SK-MEL-5 (cell line): Measurements from ENCODE around the gene NALCN. TPM values are rescaled to one million over a fixed set of nuclear protein-coding genes. Genes with fewer than 3 reads are reported as not detected.
A peak's percentile ranks its signal among the peaks of the same experiment; 100 is the strongest.

Source experiments
- DNase-seq: peaks from one replicate; pipeline ENCODE4 v3.0.0-alpha.2; 2016; ENCODE audit warnings: low read depth, low spot score
- in situ Hi-C: cut with HindIII; loops from 2 replicates; pipeline ENCODE4 v1.10.0; 2016; ENCODE audit warnings: low sequenced_read_pairs, high pct_unique_total_duplicates, low pct_unique_long_range_greater_than_20kb
- total RNA-seq: library from RNA; depleted of rRNA; stranded (reverse); fragments of >200 nt; shearing (Covaris generic); gene quantifications from 2 replicates; pipeline ENCODE4 v1.2.3, GENCODE V29; 2014

NALCN gene
- total RNA-seq, 1 experiment from 2014 or later = 0.24 TPM

DNA sequence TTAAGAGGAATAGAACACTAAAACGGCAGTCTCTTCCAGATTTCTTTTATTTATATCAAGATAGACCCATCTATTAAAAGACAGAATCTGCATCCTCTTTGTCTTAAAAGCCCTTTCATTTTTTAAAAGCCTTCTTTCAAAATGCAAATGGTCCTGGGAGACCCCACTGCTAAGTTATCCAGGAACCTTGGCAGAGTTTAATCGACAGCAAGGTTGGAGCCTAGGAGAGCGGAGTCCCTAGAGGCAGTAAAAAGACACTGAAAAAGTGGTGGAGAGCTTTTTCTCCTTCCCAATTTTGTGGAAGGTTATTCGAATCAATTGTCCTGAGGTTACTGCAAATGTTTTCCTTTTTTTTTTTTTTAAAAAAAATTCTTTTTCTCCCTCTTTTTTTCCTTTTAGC, 294.7 kb downstream of the NALCN start:
- in situ Hi-C loops = no loop called here
- DNase-seq = no peak

- in situ Hi-C loops = no loop called here
- no peak for DNase-seq
Observed at GRCh38 chr13:101120007-101120406, 296.3 kb downstream of the NALCN start.

DNA sequence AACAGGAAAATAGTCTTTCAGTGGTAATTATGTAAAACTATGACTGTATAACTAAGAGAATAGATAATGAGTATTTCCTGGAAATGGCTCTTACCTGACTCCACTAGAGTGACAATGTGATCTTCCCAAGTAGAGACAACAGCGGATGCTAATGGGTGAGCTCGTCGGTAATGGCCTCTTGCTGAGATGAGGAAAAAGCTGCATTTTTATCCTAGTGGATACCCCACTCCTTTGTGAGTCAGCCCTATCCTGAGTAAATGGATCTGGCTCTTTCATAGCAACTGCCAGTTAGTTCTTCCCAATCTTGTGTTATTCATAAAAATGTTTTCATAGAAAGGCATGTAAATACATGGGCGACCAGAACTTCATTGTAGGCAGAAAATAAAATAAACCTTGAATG, 299.5 kb downstream of the NALCN start:
- in situ Hi-C loops = no loop called here
- DNase-seq = no peak

DNA sequence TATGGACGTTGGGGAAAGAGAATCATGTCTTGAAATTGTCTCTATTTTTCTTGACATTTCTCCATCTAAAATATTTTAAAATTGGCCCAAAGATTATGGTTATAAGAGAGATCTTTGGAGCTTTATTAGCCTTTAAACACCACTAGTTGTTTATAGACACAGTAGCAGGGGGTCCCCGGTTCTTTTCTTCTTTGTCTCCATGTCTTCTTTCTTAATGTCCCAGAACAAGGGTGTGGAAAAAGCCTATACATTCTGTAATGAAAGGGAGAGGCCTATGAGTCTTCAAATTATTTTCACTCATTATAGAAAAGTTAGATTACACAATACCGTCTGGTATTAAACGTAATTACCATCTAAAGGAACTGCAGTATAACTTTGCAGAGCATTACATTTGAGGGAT, 300.0 kb downstream of the NALCN start:
- DNase-seq = no peak
- in situ Hi-C loops = no loop called here

- in situ Hi-C loops = no loop called here
- DNase-seq = peak; percentile 95
Observed at GRCh38 chr13:101115762-101116171, 300.5 kb downstream of the NALCN start.

- in situ Hi-C loops = no loop called here
- no peak for DNase-seq
Observed at GRCh38 chr13:101111894-101112293, 304.4 kb downstream of the NALCN start.

DNA sequence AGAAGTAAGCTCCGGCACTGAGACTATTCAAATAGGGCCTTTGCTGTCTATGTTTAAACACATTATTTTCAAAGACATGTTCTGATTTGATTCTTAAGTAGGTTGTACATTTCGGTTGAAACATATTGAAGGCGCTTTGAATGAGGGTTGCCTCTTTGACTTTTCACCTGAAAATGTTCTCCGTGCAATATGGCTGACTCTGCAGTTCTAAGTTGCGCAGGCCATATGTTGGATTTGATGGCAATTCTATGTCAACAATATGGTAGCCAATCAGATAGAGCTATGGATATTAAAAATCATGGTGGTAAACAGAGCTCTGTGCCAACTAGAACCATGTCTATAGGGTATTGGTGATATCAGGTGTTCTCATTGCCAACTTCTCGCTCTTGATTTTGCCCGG, 307.3 kb downstream of the NALCN start:
- DNase-seq = no peak
- in situ Hi-C loops = no loop called here

- no peak for DNase-seq
- in situ Hi-C loops = no loop called here
Observed at GRCh38 chr13:101098873-101099272, 317.4 kb downstream of the NALCN start.

- in situ Hi-C loops = no loop called here
Observed at GRCh38 chr13:101092985-101093384, 323.3 kb downstream of the NALCN start.

DNA sequence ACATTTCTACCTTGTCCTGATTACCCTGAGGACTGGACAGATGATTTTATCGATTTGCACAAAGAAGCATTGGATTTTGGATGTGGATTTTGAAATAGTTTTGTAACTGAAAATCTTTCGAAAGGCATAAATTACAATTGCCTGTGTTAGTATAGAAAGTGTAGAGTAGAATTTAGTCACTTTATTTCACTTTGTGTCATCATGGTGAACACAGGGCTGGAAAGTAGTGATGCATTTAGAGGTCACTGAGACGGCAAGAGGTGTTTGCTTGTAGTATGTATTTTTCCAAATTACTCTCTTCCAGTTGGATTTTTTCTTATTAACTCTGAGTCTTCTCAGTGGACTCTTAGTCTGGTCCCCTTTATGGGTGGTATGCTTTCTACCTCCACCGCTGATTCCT, 326.0 kb downstream of the NALCN start:
- DNase-seq = no peak
- in situ Hi-C loops = no loop called here

More at GRCh38 chr13:101092985-101093384, 323.3 kb downstream of the NALCN start:
- no peak for DNase-seq

GRCh38 chr13:101085551-101085950, 330.8 kb downstream of the NALCN start:
- no peak for DNase-seq
- in situ Hi-C loops = no loop called here

DNA sequence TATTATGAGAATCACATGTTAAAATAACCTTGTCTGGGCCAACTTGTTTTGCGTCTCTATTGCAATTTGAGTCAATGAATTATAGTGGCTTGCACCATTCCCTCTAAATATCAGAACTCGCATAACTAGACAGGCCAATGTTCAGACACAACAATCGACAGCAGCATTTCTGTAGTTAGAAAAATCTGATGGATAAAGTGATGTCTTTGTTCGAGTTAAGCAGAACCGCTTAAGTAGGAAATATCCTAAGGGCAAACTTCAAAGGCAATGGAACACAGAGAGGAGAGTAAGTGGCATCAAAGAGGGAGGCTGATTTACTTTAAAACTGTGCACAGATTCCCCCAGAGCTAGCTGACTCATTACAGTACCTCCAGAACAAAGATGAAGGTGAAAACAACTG, 333.9 kb downstream of the NALCN start:
- DNase-seq = peak; percentile 58
- in situ Hi-C loops = no loop called here

DNA sequence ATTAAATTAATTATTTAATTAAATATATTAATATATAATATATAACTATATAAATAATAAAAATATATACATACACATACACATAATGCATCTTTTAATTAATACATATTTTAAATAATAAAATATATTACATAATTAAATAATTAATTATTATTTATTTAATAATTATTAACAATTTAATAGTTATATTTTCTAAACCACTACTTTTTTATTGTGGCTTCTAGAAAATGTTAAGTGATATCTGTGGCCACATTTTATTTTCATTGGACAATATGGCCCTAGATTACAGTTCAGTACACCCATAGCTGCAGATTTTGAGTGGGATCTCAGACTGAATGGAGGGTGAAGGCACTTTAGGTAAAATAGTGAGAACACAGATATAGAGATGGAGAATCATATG, 335.7 kb downstream of the NALCN start:
- in situ Hi-C loops = no loop called here
- DNase-seq = no peak

DNA sequence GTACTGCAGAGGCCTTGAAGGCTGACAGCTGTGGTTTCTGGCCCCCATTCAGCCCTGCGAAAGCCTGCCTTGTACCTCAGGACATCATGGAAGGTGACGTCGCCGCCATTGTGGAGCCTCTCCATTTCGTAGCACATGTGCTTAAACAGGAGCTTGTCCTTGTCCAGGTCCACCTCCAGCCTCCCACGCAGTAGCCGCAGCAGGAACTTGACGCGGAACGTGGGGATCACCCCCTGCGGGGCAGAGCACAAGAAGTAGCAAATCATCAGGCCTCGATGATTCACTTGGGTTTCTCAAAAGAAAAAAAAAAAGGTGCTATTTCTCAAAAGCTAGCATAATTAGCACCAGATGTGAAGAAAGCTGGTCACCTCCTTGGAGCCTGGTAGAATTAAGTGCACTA, 351.0 kb downstream of the NALCN start:
- no peak for DNase-seq
- in situ Hi-C loops = no loop called here

GRCh38 chr13:101059793-101060192, 356.5 kb downstream of the NALCN start:
- DNase-seq = no peak
- in situ Hi-C loops = no loop called here

DNA sequence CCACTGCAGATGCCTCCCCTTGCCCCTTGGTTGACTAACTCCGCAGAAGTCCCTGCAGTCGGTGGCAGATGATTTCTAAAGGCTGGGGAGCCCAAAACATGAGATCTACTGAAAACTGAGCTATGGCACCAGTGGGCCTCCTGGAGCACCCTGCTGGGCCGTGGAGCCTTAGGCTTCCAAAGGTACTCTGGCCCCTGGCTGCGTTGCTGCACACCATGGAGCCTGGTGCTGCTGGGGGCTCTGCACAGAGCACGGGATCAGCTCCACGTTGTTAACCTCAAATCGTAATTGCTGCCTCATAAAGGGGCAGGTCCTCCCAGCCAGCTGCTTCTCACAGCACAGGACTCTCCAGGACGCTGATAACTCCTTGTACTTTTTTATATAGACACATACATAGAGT, 357.5 kb downstream of the NALCN start:
- in situ Hi-C loops = no loop called here
- DNase-seq = no peak

GRCh38 chr13:101053301-101054093, 362.8 kb downstream of the NALCN start:
- in situ Hi-C loops = no loop called here
- no peak for DNase-seq

- DNase-seq = no peak
Observed at GRCh38 chr13:101049166-101049850, 367.0 kb downstream of the NALCN start.

DNA sequence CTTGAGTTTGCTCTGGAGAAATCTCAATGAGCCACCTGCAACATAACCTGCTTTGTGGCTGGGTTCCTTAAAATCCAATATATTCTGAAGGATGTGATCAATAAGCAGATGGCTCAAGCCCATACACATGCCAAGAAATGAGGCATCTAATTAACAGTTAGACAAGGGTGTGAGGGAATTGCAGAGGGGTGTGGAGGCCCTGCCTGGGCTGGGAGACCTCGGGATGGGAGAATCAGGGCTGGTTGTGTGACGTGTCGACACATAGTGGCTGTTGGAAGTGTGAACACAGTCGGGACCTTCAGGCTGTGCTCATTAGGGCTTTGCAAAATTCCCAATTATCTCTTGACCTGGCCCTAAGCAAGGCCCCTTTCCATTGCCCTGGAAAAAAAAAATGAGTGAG, 379.8 kb downstream of the NALCN start:
- in situ Hi-C loops = no loop called here
- DNase-seq = no peak

More at GRCh38 chr13:101049166-101049850, 367.0 kb downstream of the NALCN start:
- in situ Hi-C loops = no loop called here
